SK-N-MC (cell line): ENCODE results near the gene MARCHF4.

Source experiments
- DNase-seq: peaks from one replicate; pipeline ENCODE4 v3.0.0-alpha.2; 2011; ENCODE audit warnings: low read depth, low spot score
- H3K27ac ChIP-seq: fragments of 200-600 bp; sonication (generic); 2 replicates; pipeline ENCODE4 v1.5.1; 2016; ENCODE audit warnings: mixed run types
- H3K36me3 ChIP-seq: fragments of 200-600 bp; sonication (generic); 2 replicates; pipeline ENCODE4 v1.6.1; 2017; ENCODE audit warnings: antibody characterized with exemption, low read length, mixed read lengths; ENCODE audit not compliant: insufficient read depth
- H3K4me3 ChIP-seq: fragments of 200-600 bp; sonication (generic); 2 replicates; pipeline ENCODE4 v1.5.1; 2016
- H3K9ac ChIP-seq: fragments of 200-600 bp; sonication (generic); 2 replicates; pipeline ENCODE4 v1.8.0; 2017; ENCODE audit warnings: mixed run types, mixed read lengths; ENCODE audit not compliant: insufficient read length
- H3K9me3 ChIP-seq: fragments of 200-600 bp; sonication (generic); 2 replicates; pipeline ENCODE4 v1.6.1; 2017; ENCODE audit warnings: low read depth, mild to moderate bottlenecking, antibody characterized with exemption, low read length, moderate library complexity, mixed read lengths
- EZH2 ChIP-seq: fragments of 200-600 bp; sonication (generic); IDR thresholded peaks from one replicate; pipeline ENCODE4 v1.6.1; 2017; ENCODE audit warnings: antibody characterized with exemption
- FOXP2 ChIP-seq: optimal IDR thresholded peaks from 2 replicates; pipeline ENCODE3; 2011; ENCODE audit warnings: mild to moderate bottlenecking, moderate library complexity; ENCODE audit not compliant: insufficient read depth; ENCODE audit errors: extremely low read length, control extremely low read depth
- POLR2AphosphoS5 ChIP-seq: IDR thresholded peaks from 2 replicates; pipeline ENCODE4 v1.6.1; 2012; ENCODE audit warnings: mild to moderate bottlenecking, low read depth, low read length, borderline replicate concordance

Gene MARCHF4

DNA sequence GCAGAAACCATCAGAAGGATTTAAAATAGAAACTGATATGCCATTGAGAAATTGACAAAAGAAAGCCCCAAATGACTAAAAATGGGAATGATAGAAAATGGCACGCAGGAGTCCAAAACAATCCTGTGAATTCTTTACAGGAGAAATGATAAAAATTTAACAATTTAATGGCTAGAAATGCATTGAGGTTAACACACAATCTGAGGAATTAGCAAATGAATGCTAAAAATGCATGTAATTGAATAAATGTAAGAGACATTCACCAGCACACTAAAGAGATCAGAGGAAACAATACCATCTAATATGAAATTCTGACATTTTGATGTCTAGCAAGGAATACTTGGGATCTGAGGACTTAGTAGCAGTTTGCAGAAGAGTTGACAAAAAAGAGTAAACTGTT lies 37.0 kb downstream of the MARCHF4 start:
- no peak for DNase-seq
- Histone ChIP-seq H3K9ac (no peak overlapping the region), H3K4me3 (no peak overlapping the region), H3K9me3 (no peaks in the 10 kb centered on the region; the same call in 1 of the 2 replicates), H3K36me3 (no peaks in the 10 kb centered on the region), H3K27ac (no peak overlapping the region)
- TF ChIP-seq EZH2 (no peak), POLR2AphosphoS5 (no peak), FOXP2 (no peak)

GRCh38 chr2:216328347-216328746 lies 43.9 kb downstream of the MARCHF4 start:
- DNase-seq, result no peak
- Histone ChIP-seq H3K4me3 (no peak overlapping the region), H3K36me3 (no peaks in the 10 kb centered on the region)

DNA sequence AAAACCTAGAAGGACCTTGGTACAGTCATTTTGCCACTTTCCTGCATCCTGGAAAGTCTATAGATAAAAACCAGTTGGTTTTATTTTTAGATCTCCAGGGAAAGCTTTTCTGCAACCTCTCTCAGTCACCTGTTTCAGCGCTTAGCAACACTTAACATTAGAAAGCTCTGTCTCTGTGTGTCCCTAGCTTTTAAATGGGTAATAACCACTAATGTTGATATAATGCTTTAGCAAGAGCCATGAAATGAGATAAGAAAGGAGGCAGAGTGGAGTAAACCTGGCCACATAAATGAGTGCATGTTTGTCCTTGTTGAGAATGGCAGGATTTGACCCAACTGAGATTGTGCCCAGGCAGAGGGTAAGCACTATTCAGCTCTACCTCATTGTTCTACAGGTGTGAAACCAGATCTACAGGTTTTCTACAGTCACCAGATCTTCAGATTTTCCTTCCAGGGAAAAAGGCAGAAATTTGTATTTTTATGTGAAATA lies 44.8 kb downstream of the MARCHF4 start:
- no peak overlapping the region for H3K4me3 ChIP-seq
- no peak overlapping the region for H3K27ac ChIP-seq
- H3K9ac ChIP-seq, result no peak overlapping the region
- DNase-seq, result no peak
- H3K9me3 ChIP-seq, result no peaks in the 10 kb centered on the region
- no peaks in the 10 kb centered on the region for H3K36me3 ChIP-seq
- no peak for TF ChIP-seq EZH2

More at GRCh38 chr2:216328347-216328746, 43.9 kb downstream of the MARCHF4 start:
- Histone ChIP-seq H3K9ac (no peak overlapping the region), H3K27ac (no peak overlapping the region), H3K9me3 (no peaks in the 10 kb centered on the region; the same call in 1 of the 2 replicates)
- TF ChIP-seq FOXP2 (no peak), POLR2AphosphoS5 (no peak), EZH2 (no peak)
